HepG2 (cell line): ENCODE results near the gene NCAPG. TPM values are rescaled to one million over a fixed set of nuclear protein-coding genes. Genes with fewer than 3 reads are reported as not detected.

ENCODE experiments used
- AHR ChIP-seq: IDR thresholded peaks from 2 replicates; pipeline ENCODE4 v1.6.1; 2018; ENCODE audit warnings: missing genetic modification reagents, missing compliant biosample characterization
- ATM ChIP-seq: fragments of 450-650 bp; IDR thresholded peaks from 2 replicates; pipeline ENCODE4 v1.7.1; 2017; ENCODE audit warnings: mild to moderate bottlenecking, borderline replicate concordance
- BHLHE40 ChIP-seq: IDR thresholded peaks from 2 replicates; pipeline ENCODE4 v1.6.1; 2011; ENCODE audit warnings: low read length, improper control_type of control experiment
- ETS1 ChIP-seq: sonication (generic); formaldehyde crosslinking; IDR thresholded peaks from 2 replicates; pipeline ENCODE4 v1.4.0; 2020; ENCODE audit warnings: missing genetic modification reagents
- HBP1 ChIP-seq: IDR thresholded peaks from 2 replicates; pipeline ENCODE4 v1.6.1; 2016; ENCODE audit warnings: low read depth, control low read depth
- KDM2A ChIP-seq: sonication (generic); formaldehyde crosslinking; IDR thresholded peaks from 2 replicates; pipeline ENCODE4 v1.4.0; 2020; ENCODE audit warnings: low read depth, missing genetic modification reagents, borderline replicate concordance
- MAF1 ChIP-seq: sonication (generic); formaldehyde crosslinking; IDR thresholded peaks from 2 replicates; pipeline ENCODE4 v1.5.0; 2020; ENCODE audit warnings: missing genetic modification reagents, borderline replicate concordance
- MNT ChIP-seq: fragments of 450-650 bp; IDR thresholded peaks from 2 replicates; pipeline ENCODE4 v1.6.1; 2016
- POLR2G ChIP-seq: fragments of 200-400 bp; formaldehyde crosslinking; IDR thresholded peaks from 2 replicates; pipeline ENCODE4 v1.6.1; 2018; ENCODE audit warnings: mild to moderate bottlenecking, low read depth, low read length, moderate library complexity
- RBAK ChIP-seq: sonication (generic); formaldehyde crosslinking; IDR thresholded peaks from 2 replicates; pipeline ENCODE4 v1.5.1; 2020; ENCODE audit warnings: mild to moderate bottlenecking, missing genetic modification reagents
- REL ChIP-seq: sonication (generic); formaldehyde crosslinking; conservative IDR thresholded peaks from 2 replicates; pipeline ENCODE4 v1.8.0; 2022; ENCODE audit warnings: mild to moderate bottlenecking, missing genetic modification reagents, moderate library complexity
- TSC22D2 ChIP-seq: sonication (generic); formaldehyde crosslinking; IDR thresholded peaks from 2 replicates; pipeline ENCODE4 v1.5.1; 2020; ENCODE audit warnings: missing genetic modification reagents, mild to moderate bottlenecking, borderline replicate concordance
- YEATS2 ChIP-seq: sonication (generic); formaldehyde crosslinking; IDR thresholded peaks from 2 replicates; pipeline ENCODE4 v1.4.0; 2020; ENCODE audit warnings: missing genetic modification reagents, borderline replicate concordance
- ZFP90 ChIP-seq: sonication (generic); formaldehyde crosslinking; IDR thresholded peaks from 2 replicates; pipeline ENCODE4 v1.8.0; 2022; ENCODE audit warnings: missing genetic modification reagents, mild to moderate bottlenecking, inconsistent platforms, borderline replicate concordance
- ZGPAT ChIP-seq: IDR thresholded peaks from 2 replicates; pipeline ENCODE4 v1.6.1; 2016; ENCODE audit warnings: mild to moderate bottlenecking
- ZNF136 ChIP-seq: sonication (generic); formaldehyde crosslinking; IDR thresholded peaks from 2 replicates; pipeline ENCODE4 v1.8.1; 2022; ENCODE audit warnings: low read depth, mild to moderate bottlenecking, moderate library complexity, missing genetic modification reagents
- ZNF33B ChIP-seq: sonication (generic); formaldehyde crosslinking; IDR thresholded peaks from 2 replicates; pipeline ENCODE4 v1.5.1; 2020; ENCODE audit warnings: mild to moderate bottlenecking, missing genetic modification reagents
- ZNF44 ChIP-seq: sonication (generic); formaldehyde crosslinking; IDR thresholded peaks from 2 replicates; pipeline ENCODE4 v1.5.1; 2020; ENCODE audit warnings: mild to moderate bottlenecking, missing genetic modification reagents
- ZNF704 ChIP-seq: sonication (generic); formaldehyde crosslinking; IDR thresholded peaks from 2 replicates; pipeline ENCODE4 v1.8.1; 2023; ENCODE audit warnings: mild to moderate bottlenecking, inconsistent platforms, moderate library complexity, missing genetic modification reagents, borderline replicate concordance
- ZNF776 ChIP-seq: sonication (generic); formaldehyde crosslinking; IDR thresholded peaks from 2 replicates; pipeline ENCODE4 v1.4.0; 2020; ENCODE audit warnings: mild to moderate bottlenecking, missing genetic modification reagents
- ZSCAN31 ChIP-seq: sonication (generic); formaldehyde crosslinking; IDR thresholded peaks from 2 replicates; pipeline ENCODE4 v1.5.0; 2020; ENCODE audit warnings: low read depth, mild to moderate bottlenecking, missing genetic modification reagents
- polyA plus RNA-seq, 8 experiments: library from polyadenylated mRNA; depleted of rRNA in 3 of 8; stranded (reverse) in 7 of 8; unstranded in 1 of 8; fragments of >200 nt; fragmentation: Illumina TruSeq in 4 of 8; extraction: Trizol in 4 of 8; gene quantifications; 2 replicates each; pipeline versions ENCODE4 v1.2.1 to v1.2.3, GENCODE V29; 2011 to 2016; ENCODE audit warnings: low read depth in 4 of 8, missing spikeins in 1 of 8, mixed read lengths in 1 of 8; ENCODE audit not compliant: insufficient read depth in 1 of 8
- total RNA-seq, 5 experiments: library from RNA; depleted of rRNA; stranded (reverse); fragments of >200 nt; fragmentation: Illumina TruSeq; extraction: Trizol; gene quantifications; 2 replicates each; pipeline ENCODE4 v1.2.3, GENCODE V29; 2016; ENCODE audit warnings: low read depth in 1 of 5

Gene NCAPG
- total and polyA plus RNA-seq, 2 of the 13 experiments (the other 11 are each of a cell fraction or from before 2014, with no cell fraction given), result 14.8 to 61.9 TPM

GRCh38 chr4:17781300-17782287 is 29.2 kb upstream of the NCAPG start, which contains the start of gene FAM184B (continued):
- TF ChIP-seq ZNF704 (CRISPR knock-in tag) (no peak), ZNF33B (CRISPR knock-in tag) (peak; percentile 55; the same call in 1 of the 2 replicates), KDM2A (0 out of 2 replicates have a peak, but pooled peaks have one; percentile 25), ZNF776 (0 out of 2 replicates have a peak, but pooled peaks have one; percentile 34), ATM (no peak), YEATS2 (CRISPR knock-in tag) (no peak), ETS1 (CRISPR knock-in tag) (no peak), TSC22D2 (CRISPR knock-in tag) (no peak), MNT (no peak), MAF1 (CRISPR knock-in tag) (no peak), ZNF44 (CRISPR knock-in tag) (no peak), ZSCAN31 (CRISPR knock-in tag) (no peak), REL (CRISPR knock-in tag) (0 out of 2 replicates have a peak, but pooled peaks have one; percentile 51), ZFP90 (CRISPR knock-in tag) (no peak), POLR2G (no peak), ZGPAT (CRISPR knock-in tag) (no peak), RBAK (CRISPR knock-in tag) (no peak), AHR (CRISPR knock-in tag) (no peak), HBP1 (no peak), BHLHE40 (peak; percentile 68), ZNF136 (CRISPR knock-in tag) (no peak)
